NCI-H1105 treated with DMSO at 0.1 percent for 48 hours (cell line): ENCODE measurements around the gene CNTNAP3.
"Not testable (repeated sequence)": the region's sequence is repeated elsewhere in the genome, so short reads cannot be mapped to it uniquely, and the experiment has no call there.

Experiments
- DNase-seq: peaks from one replicate; lab custom pipeline; 2025; lab: John Stamatoyannopoulos, UW

The CNTNAP3 gene

GRCh38 chr9:39287980-39288379 lies at the start of gene CNTNAP3:
CNTNAP3 (minus strand) TSS chr9:39288167; CDS start chr9:39288064, 103 bp downstream.
- not testable (repeated sequence) for DNase-seq

GRCh38 chr9:39279995-39280394 lies 8.0 kb downstream of the CNTNAP3 start:
- DNase-seq: not testable (repeated sequence)

GRCh38 chr9:39242513-39242912 lies 45.5 kb downstream of the CNTNAP3 start:
- DNase-seq: not testable (repeated sequence)

- not testable (repeated sequence) for DNase-seq
Observed at GRCh38 chr9:39232130-39232991, 55.6 kb downstream of the CNTNAP3 start.

GRCh38 chr9:39215976-39216375 lies 72.0 kb downstream of the CNTNAP3 start:
- not testable (repeated sequence) for DNase-seq

- not testable (repeated sequence) for DNase-seq
Observed at GRCh38 chr9:39209773-39210172, 78.2 kb downstream of the CNTNAP3 start.

- DNase-seq: not testable (repeated sequence)
Observed at GRCh38 chr9:39206643-39207042, 81.3 kb downstream of the CNTNAP3 start.

GRCh38 chr9:39205842-39206241 lies 82.1 kb downstream of the CNTNAP3 start:
- DNase-seq: not testable (repeated sequence)

GRCh38 chr9:39200412-39200811 lies 87.6 kb downstream of the CNTNAP3 start:
- DNase-seq: not testable (repeated sequence)

GRCh38 chr9:39198000-39198709 lies 89.8 kb downstream of the CNTNAP3 start:
- not testable (repeated sequence) for DNase-seq

- not testable (repeated sequence) for DNase-seq
Observed at GRCh38 chr9:39171370-39171769, 116.6 kb downstream of the CNTNAP3 start.

- not testable (repeated sequence) for DNase-seq
Observed at GRCh38 chr9:39157714-39158113, 130.3 kb downstream of the CNTNAP3 start.

- not testable (repeated sequence) for DNase-seq
Observed at GRCh38 chr9:39132826-39133552, 155.0 kb downstream of the CNTNAP3 start.

GRCh38 chr9:39121401-39121800 lies 166.6 kb downstream of the CNTNAP3 start:
- DNase-seq: not testable (repeated sequence)

GRCh38 chr9:39111746-39112145 lies 176.2 kb downstream of the CNTNAP3 start:
- not testable (repeated sequence) for DNase-seq

- no peak for DNase-seq
Observed at GRCh38 chr9:39108145-39108544, 179.8 kb downstream of the CNTNAP3 start.

GRCh38 chr9:39097208-39097607 lies 190.8 kb downstream of the CNTNAP3 start:
- not testable (repeated sequence) for DNase-seq

- DNase-seq: not testable (repeated sequence)
Observed at GRCh38 chr9:39085311-39085710, 202.7 kb downstream of the CNTNAP3 start.

GRCh38 chr9:39082574-39082973 lies 205.4 kb downstream of the CNTNAP3 start:
- DNase-seq: not testable (repeated sequence)

- DNase-seq: not testable (repeated sequence)
Observed at GRCh38 chr9:39080081-39080480, 207.9 kb downstream of the CNTNAP3 start.

- not testable (repeated sequence) for DNase-seq
Observed at GRCh38 chr9:39078621-39079256, 209.2 kb downstream of the CNTNAP3 start.

- not testable (repeated sequence) for DNase-seq
Observed at GRCh38 chr9:39073537-39073936, 214.4 kb downstream of the CNTNAP3 start.
